Transverse colon (tissue), 4 donors: ENCODE data around the gene WDR74.
"Not testable (repeated sequence)": the region's sequence is repeated elsewhere in the genome, so short reads cannot be mapped to it uniquely, and the experiment has no call there.

Experiments
- CTCF ChIP-seq, 5 experiments: fragments of 200-600 bp in 3 of 5; fragments of 450-650 bp in 2 of 5; sonication (generic) in 3 of 5; IDR thresholded peaks; 1 replicate in 2 of 5; 2 replicates in 3 of 5; pipeline ENCODE4 v1.5.1; 2016 to 2017; ENCODE audit warnings: antibody characterized with exemption in 5 of 5, inconsistent platforms in 3 of 5, mild to moderate bottlenecking in 2 of 5, moderate library complexity in 1 of 5
- EP300 ChIP-seq: sonication (generic); formaldehyde crosslinking; IDR thresholded peaks from one replicate; pipeline ENCODE4 v1.6.1; 2017; ENCODE audit warnings: antibody characterized with exemption, low read depth
- POLR2A ChIP-seq: fragments of 450-650 bp; IDR thresholded peaks from one replicate; pipeline ENCODE4 v1.6.1; 2016; ENCODE audit warnings: antibody characterized with exemption, mild to moderate bottlenecking, moderate library complexity
- POLR2AphosphoS5 ChIP-seq, 3 donors: sonication (generic); formaldehyde crosslinking; IDR thresholded peaks; one replicate each; pipeline ENCODE4 v1.6.1; 2016; ENCODE audit warnings: antibody characterized with exemption in 3 of 3

GRCh38 chr11:62859281-62859703 is 19.9 kb upstream of the WDR74 start:
- not testable (repeated sequence) for TF ChIP-seq CTCF (IDR thresholded peaks at IDR 0.05); POLR2A; EP300; POLR2AphosphoS5 (IDR thresholded peaks at IDR 0.05)
